Colonic mucosa (tissue), 4 donors: ENCODE measurements around the gene AAK1. TPM values are rescaled to one million over a fixed set of nuclear protein-coding genes. Genes with fewer than 3 reads are reported as not detected.

Source experiments
- DNase-seq: peaks from one replicate; pipeline ENCODE4 v3.0.0-alpha.2; 2020
- H3K27ac ChIP-seq: fragments of 200-600 bp; one replicate; pipeline ENCODE4 v1.8.0; 2021
- H3K27me3 ChIP-seq: fragments of 200-600 bp; one replicate; pipeline ENCODE4 v1.8.0; 2021
- H3K36me3 ChIP-seq: fragments of 200-600 bp; one replicate; pipeline ENCODE4 v1.8.0; 2021
- H3K4me1 ChIP-seq: fragments of 200-600 bp; one replicate; pipeline ENCODE4 v1.8.0; 2021; ENCODE audit warnings: mild to moderate bottlenecking
- H3K4me3 ChIP-seq: fragments of 200-600 bp; one replicate; pipeline ENCODE4 v1.8.0; 2021
- H3K9ac ChIP-seq, 2 donors: one replicate each; pipeline ENCODE4 v1.7.0; 2013; ENCODE audit warnings: control low read depth in 2 of 2, low read depth in 2 of 2, low read length in 2 of 2
- H3K9me3 ChIP-seq: fragments of 200-600 bp; one replicate; pipeline ENCODE4 v1.8.0; 2021
- intact Hi-C: fragments of 100-400 bp; cut with DNase I; formaldehyde crosslinking; loops from one replicate; pipeline ENCODE4 v1.14.1; 2022
- total RNA-seq, 2 donors: library from RNA; stranded (reverse); fragmentation: NEBNext Ultra II Directional in 1 of 2; extraction: Animal tissue kit (Norgen Biotek cat#: 25700) in 1 of 2; gene quantifications; one replicate each; pipeline ENCODE4 v1.2.1, GENCODE V29; 2021
- TF ChIP-seq, protein P1 (sequence below): fragments of 200-600 bp; IDR thresholded peaks from one replicate; pipeline ENCODE4 v1.8.0; 2022; ENCODE audit warnings: antibody characterized with exemption, mild to moderate bottlenecking
- donor health status: healthy.
- donor health status: DM: no; HTN: no; CAD: no.
- donor health status: DM: no; HTN: no; CAD: no.

Gene AAK1
- total RNA-seq, 2 donors from 2014 or later, result 33.5 to 41.7 TPM

DNA sequence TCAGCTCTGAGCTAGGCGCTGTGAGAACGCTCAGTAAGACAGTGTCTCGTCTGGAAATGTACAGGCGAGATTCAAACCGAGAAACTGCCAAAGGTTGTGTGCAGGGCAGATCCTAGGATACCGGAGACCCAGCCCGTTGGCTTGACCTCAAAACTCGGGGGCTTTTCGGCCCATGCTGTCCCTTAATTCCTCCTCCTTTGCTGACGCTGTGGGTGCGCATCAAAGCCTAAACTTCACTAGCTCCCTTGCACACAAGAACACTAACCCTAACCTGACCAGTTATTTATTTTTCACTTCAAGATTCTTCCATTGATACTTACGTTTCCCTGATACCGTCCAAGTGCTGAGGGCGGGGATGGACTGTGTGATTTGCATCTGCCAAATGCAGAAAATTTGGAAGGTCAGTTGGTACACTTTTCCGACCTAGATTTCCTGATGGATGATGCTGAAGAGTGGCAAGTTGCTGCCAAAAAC, 1.0 kb upstream of the AAK1 start:
- no peaks in the 10 kb centered on the region for H3K9me3 ChIP-seq
- intact Hi-C loops, result loop anchor here (5.0 kb wide), 1 partner anchor 68 kb away; no protein-coding TSS in a partner anchor
- no peaks in the 10 kb centered on the region for H3K4me1 ChIP-seq
- H3K27ac ChIP-seq, result peak overlapping the region; percentile 95
- peak overlapping the region; percentile 85 to 92 for H3K9ac ChIP-seq
- peak overlapping the region; percentile 85 for H3K4me3 ChIP-seq
- no peaks in the 10 kb centered on the region for H3K27me3 ChIP-seq
- TF ChIP-seq, protein P1, sequence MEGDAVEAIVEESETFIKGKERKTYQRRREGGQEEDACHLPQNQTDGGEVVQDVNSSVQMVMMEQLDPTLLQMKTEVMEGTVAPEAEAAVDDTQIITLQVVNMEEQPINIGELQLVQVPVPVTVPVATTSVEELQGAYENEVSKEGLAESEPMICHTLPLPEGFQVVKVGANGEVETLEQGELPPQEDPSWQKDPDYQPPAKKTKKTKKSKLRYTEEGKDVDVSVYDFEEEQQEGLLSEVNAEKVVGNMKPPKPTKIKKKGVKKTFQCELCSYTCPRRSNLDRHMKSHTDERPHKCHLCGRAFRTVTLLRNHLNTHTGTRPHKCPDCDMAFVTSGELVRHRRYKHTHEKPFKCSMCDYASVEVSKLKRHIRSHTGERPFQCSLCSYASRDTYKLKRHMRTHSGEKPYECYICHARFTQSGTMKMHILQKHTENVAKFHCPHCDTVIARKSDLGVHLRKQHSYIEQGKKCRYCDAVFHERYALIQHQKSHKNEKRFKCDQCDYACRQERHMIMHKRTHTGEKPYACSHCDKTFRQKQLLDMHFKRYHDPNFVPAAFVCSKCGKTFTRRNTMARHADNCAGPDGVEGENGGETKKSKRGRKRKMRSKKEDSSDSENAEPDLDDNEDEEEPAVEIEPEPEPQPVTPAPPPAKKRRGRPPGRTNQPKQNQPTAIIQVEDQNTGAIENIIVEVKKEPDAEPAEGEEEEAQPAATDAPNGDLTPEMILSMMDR, result no peak
- no peaks in the 10 kb centered on the region for H3K36me3 ChIP-seq
- DNase-seq, result no peak

DNA sequence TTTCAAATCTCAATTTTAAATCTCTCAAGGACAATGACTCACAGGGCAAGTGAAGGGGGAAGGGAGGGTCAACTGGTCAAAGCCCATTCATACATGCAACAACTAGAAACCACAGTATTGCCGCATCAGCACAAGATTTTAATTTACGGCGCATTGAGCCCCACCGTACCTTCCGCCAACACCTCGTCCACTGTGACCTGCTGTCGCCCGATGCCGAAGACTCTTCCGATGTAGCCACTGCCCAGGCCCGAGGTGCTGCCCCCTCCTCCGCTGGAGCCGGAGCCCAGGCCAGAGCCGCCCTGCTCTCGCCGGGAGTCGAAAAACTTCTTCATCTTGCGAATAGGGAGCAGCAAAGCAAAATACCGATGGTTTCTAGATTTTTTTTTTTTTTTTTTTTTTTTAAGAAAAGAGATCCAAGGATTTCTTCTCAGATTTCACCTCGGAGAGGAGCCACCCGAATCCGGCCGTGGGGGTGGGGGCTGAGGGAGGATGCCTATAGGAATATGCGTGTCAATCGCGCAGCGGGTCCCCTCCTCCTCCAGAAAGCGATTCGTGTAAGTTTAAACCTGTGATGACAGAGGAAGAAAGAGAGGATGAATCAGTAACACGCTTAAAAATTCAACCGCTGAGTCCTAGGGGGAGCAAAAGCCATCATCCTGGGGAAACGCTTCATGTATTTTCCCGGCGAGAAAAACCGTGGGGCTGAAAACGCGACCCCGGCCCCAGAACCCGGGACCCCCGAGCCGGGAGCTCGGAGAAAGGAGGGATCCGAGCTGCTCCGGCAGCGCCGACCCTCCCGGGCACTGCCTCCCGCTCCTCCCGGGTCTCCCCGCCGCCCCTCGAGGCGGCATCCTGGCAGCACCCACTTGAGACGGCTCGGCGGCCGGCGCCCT, 584 bp downstream of the AAK1 start:
- intact Hi-C loops, result loop anchor here (5.0 kb wide), 1 partner anchor 69 kb away; no protein-coding TSS in a partner anchor
- no peaks in the 10 kb centered on the region for H3K9me3 ChIP-seq
- peak overlapping the region; percentile 85 for H3K4me3 ChIP-seq
- TF ChIP-seq, protein P1, result no peak
- peak; percentile 65 for DNase-seq
- H3K36me3 ChIP-seq, result no peaks in the 10 kb centered on the region
- H3K4me1 ChIP-seq, result no peaks in the 10 kb centered on the region
- peak overlapping the region; percentile 87 to 94 for H3K9ac ChIP-seq
- H3K27me3 ChIP-seq, result no peaks in the 10 kb centered on the region
- peak overlapping the region; percentile 95 for H3K27ac ChIP-seq

DNA sequence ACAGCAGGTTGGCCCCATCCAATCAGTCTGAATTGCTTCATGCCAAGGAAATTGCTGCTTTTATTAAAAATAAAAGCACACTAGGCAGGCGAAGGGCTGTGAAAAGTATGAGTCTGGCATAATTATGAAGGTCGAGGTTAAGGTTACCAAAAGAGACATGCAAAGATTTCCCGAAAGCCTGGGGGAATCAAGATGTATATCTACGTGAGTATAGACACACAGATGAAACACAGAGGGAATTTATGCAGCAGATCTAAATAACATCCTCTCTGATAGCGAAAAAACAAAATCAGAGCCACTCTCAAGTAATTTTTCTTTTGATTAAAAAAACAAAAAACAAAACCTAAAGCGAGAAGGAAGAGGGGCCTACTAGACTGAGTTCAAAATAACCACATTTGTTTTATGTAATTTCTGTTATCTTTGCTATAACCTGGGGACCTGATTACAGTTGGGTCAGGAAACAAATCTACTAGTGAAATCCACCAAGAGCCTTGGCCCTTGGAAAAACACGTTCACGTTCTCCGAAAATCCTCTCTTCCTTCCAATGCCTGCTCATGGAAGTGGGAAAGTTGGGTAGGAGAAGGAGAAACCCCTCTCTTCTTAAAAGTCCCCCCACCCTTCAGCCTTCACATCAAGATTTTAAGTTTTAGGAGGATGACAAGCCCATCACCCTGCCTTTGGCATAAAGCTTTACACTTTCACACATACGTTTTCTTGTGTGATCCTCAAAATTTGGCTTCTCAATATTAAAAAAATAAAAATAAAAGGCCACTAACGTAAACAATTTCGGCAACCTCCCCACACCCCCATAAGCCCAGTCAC, 1.4 kb downstream of the AAK1 start:
- Histone ChIP-seq H3K4me3 (peak overlapping the region; percentile 85), H3K27ac (peak overlapping the region; percentile 95), H3K27me3 (no peaks in the 10 kb centered on the region), H3K9me3 (no peaks in the 10 kb centered on the region), H3K9ac (peak overlapping the region; percentile 39 to 87), H3K36me3 (no peaks in the 10 kb centered on the region), H3K4me1 (no peaks in the 10 kb centered on the region)
- TF ChIP-seq, protein P1, result no peak
- intact Hi-C loops, result loop anchor here (5.0 kb wide), 1 partner anchor 70 kb away; no protein-coding TSS in a partner anchor
- DNase-seq, result no peak

DNA sequence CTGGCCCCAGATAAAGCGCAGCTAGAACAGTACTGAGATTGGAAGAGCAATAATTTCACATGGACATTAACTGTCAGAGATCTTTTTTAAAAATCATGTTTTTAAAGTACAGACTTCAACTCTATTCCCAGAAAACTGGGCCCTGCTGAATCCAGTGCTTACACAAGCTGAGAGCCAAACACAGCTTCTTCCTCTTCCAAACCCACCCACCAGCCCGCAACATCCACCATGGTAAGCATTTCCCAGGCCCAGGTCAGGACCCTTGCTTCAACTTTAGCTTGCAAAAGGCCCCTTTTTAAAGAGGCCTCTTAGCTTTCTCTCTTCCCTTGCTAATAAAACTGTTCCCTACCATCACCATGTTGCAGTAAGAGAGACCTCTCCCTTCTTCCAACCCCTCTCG, 2.1 kb downstream of the AAK1 start:
- intact Hi-C loops, result loop anchor here (5.0 kb wide), 1 partner anchor 71 kb away; no protein-coding TSS in a partner anchor
- H3K36me3 ChIP-seq, result no peaks in the 10 kb centered on the region
- peak overlapping the region; percentile 28 to 87 for H3K9ac ChIP-seq
- no peaks in the 10 kb centered on the region for H3K4me1 ChIP-seq
- TF ChIP-seq, protein P1, result no peak
- H3K9me3 ChIP-seq, result no peaks in the 10 kb centered on the region
- H3K27me3 ChIP-seq, result no peaks in the 10 kb centered on the region
- no peak overlapping the region for H3K27ac ChIP-seq
- H3K4me3 ChIP-seq, result peak overlapping the region; percentile 85
- no peak for DNase-seq

DNA sequence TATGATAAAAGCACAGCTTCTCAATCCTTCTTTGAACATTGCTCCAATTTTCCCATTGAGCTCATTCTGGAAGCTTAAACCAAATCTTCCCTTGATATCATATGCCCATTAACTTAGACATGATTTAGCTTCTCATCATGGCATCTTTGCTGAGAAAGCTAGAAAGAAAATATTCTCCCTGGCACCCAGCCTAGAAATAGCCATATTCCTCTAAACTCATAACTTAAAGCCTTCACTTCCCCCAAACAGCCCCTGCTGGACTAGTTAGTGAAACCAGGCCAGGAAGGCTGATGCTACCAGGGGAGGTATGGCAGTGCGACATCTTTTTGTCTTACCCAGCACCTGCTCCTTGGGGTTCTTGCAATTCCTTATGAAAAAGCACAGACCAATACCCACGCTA, 4.3 kb downstream of the AAK1 start:
- TF ChIP-seq, protein P1, result no peak
- H3K27me3 ChIP-seq, result no peaks in the 10 kb centered on the region
- H3K27ac ChIP-seq, result no peak overlapping the region
- H3K4me1 ChIP-seq, result no peaks in the 10 kb centered on the region
- H3K36me3 ChIP-seq, result no peaks in the 10 kb centered on the region
- intact Hi-C loops, result loop anchor here (5.0 kb wide), 1 partner anchor 72 kb away; no protein-coding TSS in a partner anchor
- no peak overlapping the region for H3K9ac ChIP-seq
- DNase-seq, result no peak
- H3K9me3 ChIP-seq, result no peaks in the 10 kb centered on the region
- H3K4me3 ChIP-seq, result no peak overlapping the region
